AG08396 (cell line): ENCODE data around the gene PERP.
"Not testable (repeated sequence)": the region's sequence is repeated elsewhere in the genome, so short reads cannot be mapped to it uniquely, and the experiment has no call there.

Source experiments
- DNase-seq: peaks from one replicate; pipeline ENCODE4 v3.0.0; 2012; ENCODE audit warnings: low spot score, mixed read lengths

Gene PERP

GRCh38 chr6:138107078-138107751 lies at the start of gene PERP:
Gene PERP (minus strand): TSS chr6:138107419. CDS start chr6:138107340, 79 bp downstream.
- DNase-seq = peak; percentile 89

- DNase-seq = no peak
These were observed 48.2 kb upstream of the PERP start for GRCh38 chr6:138155443-138155842.

GRCh38 chr6:138146544-138146943 lies 39.3 kb upstream of the PERP start:
- no peak for DNase-seq

- no peak for DNase-seq
These were observed 38.2 kb upstream of the PERP start for GRCh38 chr6:138145402-138145801.

- DNase-seq = no peak
These were observed 35.6 kb upstream of the PERP start for GRCh38 chr6:138142806-138143205.

GRCh38 chr6:138129190-138129589 lies 22.0 kb upstream of the PERP start:
- DNase-seq = no peak

GRCh38 chr6:138128096-138128495 lies 20.9 kb upstream of the PERP start:
- DNase-seq = no peak

GRCh38 chr6:138124096-138124495 lies 16.9 kb upstream of the PERP start:
- DNase-seq = no peak

GRCh38 chr6:138119976-138120375 lies 12.8 kb upstream of the PERP start:
- no peak for DNase-seq

- DNase-seq = not testable (repeated sequence)
These were observed 12.0 kb upstream of the PERP start for GRCh38 chr6:138119229-138119628.

GRCh38 chr6:138117376-138117914 lies 10.2 kb upstream of the PERP start:
- no peak for DNase-seq

- no peak for DNase-seq
These were observed 9.4 kb upstream of the PERP start for GRCh38 chr6:138116661-138116999.

GRCh38 chr6:138115877-138116660 lies 8.8 kb upstream of the PERP start:
- DNase-seq = peak; percentile 69

GRCh38 chr6:138115201-138115600 lies 8.0 kb upstream of the PERP start:
- no peak for DNase-seq

GRCh38 chr6:138113588-138114210 lies 6.5 kb upstream of the PERP start:
- no peak for DNase-seq

GRCh38 chr6:138110229-138110628 lies 3.0 kb upstream of the PERP start:
- no peak for DNase-seq

- peak; percentile 61 for DNase-seq
These were observed 2.1 kb upstream of the PERP start for GRCh38 chr6:138109042-138109997.

- no peak for DNase-seq
These were observed 753 bp upstream of the PERP start for GRCh38 chr6:138107752-138108592.

- DNase-seq = no peak
These were observed 548 bp downstream of the PERP start for GRCh38 chr6:138106665-138107077.

- DNase-seq = no peak
These were observed 1.1 kb downstream of the PERP start for GRCh38 chr6:138105880-138106664.
